MM.1S (cell line): ENCODE results near the gene CACNA1C.

Source experiments
- EZH2phosphoT487 ChIP-seq: fragments of 300-600 bp; sonication (generic); IDR thresholded peaks from 2 replicates; pipeline ENCODE4 v1.6.1; 2018; ENCODE audit warnings: antibody characterized with exemption, low read length
- TF ChIP-seq, protein P1 (sequence below): fragments of 300-600 bp; sonication (generic); IDR thresholded peaks from 2 replicates; pipeline ENCODE4 v1.5.1; 2016; ENCODE audit warnings: antibody characterized with exemption, low read length, mixed read lengths

DNA sequence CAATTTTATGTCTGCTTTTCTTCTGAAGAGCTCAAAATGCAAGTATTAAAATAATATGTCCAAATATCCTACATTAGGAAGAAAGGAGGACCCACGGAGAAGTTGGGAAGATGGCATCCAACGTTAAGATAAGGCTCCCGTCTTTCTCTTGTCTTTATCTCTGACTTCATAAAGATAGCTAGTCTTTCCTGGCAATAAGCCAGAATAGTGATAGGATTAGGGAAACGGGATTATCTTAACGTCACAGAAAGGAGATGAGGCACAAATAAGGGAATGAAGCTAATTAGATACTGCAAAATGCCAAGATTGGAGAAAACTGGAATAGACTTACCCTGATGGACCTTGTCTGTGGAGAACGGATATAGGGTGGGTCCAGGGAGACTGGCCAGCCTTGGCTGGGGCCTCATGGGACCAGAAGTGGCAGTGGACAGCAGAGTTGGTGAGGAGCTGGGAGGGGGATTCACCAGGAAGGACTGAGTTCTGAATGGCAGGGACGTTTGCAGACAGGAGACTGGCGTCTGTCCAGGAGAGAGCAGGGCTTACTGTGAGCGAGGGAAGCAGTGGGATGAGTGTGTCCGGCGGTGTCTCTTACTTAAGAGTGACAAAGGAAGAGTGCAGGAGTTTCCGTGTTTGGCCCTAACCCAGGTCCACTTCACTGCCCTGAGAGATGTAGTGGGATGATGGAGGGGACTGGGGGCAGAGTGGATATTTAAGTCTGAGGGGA, 119.9 kb downstream of the CACNA1C start:
- TF ChIP-seq, protein P1, sequence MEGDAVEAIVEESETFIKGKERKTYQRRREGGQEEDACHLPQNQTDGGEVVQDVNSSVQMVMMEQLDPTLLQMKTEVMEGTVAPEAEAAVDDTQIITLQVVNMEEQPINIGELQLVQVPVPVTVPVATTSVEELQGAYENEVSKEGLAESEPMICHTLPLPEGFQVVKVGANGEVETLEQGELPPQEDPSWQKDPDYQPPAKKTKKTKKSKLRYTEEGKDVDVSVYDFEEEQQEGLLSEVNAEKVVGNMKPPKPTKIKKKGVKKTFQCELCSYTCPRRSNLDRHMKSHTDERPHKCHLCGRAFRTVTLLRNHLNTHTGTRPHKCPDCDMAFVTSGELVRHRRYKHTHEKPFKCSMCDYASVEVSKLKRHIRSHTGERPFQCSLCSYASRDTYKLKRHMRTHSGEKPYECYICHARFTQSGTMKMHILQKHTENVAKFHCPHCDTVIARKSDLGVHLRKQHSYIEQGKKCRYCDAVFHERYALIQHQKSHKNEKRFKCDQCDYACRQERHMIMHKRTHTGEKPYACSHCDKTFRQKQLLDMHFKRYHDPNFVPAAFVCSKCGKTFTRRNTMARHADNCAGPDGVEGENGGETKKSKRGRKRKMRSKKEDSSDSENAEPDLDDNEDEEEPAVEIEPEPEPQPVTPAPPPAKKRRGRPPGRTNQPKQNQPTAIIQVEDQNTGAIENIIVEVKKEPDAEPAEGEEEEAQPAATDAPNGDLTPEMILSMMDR: no peak
- TF ChIP-seq EZH2phosphoT487: no peak
